Measurements from ENCODE around the gene ZFAND3.

The ZFAND3 gene

DNA sequence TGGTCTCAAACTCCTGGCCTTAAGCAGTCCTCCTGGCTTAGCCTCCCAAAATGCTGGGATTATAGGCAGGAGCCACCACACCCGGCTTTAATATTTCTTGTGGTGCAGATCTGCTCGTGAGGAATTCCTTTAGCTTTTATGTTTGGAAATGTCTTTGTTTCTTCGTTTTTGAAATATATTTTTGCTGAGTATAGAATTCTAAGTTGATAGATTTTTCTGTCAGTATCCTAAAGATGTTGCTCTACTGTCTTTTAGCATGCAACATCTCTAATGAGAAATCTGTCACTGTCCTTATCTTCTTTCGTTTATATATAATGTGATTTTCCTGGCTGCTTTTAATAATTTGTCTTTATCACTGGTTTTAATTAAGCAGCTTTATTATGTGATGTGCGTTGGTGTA, 75.1 kb downstream of the ZFAND3 start:
- DNase-seq (ENCODE audit: low read depth): no peak

DNA sequence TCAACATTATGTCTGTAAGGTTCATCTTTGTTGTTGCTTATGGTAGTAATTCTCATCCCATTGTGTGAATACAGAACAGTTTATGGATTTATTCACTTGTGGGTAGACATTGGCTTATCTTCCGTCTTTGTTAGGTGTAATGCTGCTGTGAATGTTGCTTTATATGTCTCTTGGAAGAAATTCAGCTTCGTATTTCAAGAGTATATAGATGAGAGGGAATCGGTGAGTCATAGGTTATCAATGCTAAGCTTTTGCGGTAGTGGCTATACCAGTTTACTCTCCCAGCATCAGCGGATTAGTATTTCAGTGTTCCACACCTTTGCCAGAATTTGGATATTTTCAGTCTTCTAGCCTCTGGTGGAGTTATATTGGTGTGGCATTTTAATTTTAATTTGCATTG, 77.8 kb downstream of the ZFAND3 start:
- DNase-seq (ENCODE audit: low read depth): peak; percentile 82

DNA sequence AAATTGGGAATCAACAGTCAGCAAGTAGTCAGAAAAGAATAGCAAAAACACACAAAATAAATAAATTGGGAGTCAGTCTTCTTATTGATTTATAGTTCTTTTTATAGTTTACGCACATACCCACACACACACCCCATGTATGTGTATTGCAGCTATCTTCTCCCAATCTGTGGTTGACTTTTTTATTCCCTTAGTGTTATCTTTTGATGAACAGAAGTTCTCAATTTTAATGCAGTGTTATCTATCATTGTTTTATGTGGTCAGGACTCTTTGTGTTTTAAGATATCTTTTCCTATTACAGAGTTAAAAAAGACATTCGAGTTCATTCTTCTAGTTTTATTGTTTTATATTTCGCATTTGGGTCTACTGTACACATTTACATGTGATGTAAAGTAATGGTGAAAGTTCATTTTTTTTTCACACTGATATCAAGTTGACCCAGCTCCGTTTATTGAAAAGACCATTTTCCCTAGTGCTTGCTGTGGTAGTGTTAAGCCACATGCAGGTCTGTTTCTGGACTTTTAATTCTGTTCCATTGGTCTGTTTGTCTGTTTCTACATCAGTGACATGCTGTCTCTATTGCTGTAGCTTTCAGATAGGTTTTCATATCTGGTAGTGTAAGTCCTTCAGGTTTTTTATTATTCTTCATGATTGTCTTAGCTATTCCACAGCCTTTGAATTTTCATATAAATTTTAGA, 78.4 kb downstream of the ZFAND3 start:
- DNase-seq (ENCODE audit: low read depth): no peak

DNA sequence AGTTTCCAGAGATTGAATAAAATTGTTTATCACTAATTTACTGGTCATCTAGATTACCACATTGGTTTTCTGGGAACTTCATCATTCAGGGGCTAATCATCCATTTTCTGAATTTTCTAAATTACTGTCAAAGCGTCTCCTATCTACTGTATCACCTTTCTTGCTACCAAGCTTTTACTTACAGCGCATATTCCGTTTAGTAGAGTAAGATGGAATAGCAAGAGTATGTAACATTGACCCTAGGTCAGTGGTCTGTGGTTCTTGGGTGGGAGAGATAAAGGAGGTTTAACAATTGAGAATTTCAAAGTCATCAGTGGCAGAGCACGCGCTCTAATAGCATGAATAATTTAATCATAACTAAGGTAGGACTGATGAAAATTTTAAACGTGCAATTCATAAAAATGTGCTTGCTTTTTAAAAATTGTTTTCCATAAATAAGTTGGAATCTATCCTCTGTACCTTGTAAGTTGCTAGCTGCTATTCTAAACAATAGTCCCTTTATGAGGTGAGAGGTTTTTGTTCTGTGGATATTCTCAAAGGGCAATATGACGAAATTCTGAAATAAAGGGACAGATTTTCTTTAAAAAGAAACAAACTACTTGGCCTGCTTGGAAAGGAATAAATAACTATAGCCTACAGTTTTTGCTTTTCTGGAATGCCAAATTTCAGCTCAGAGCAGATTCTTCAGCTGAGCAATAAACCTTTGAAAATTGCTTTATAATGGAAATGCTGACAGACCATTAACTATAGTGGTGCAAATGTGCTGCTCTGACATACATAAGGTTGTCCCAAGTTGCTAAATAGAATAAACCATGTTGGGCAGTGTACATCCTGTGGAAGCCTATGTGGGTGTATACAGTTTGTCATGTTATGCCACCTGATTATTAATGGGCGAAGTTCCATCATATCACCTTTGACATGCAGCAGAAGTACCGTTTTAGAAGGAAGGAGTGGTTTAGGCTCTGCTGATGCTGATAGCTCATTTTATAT, 84.1 kb downstream of the ZFAND3 start:
- DNase-seq (ENCODE audit: low read depth): no peak

DNA sequence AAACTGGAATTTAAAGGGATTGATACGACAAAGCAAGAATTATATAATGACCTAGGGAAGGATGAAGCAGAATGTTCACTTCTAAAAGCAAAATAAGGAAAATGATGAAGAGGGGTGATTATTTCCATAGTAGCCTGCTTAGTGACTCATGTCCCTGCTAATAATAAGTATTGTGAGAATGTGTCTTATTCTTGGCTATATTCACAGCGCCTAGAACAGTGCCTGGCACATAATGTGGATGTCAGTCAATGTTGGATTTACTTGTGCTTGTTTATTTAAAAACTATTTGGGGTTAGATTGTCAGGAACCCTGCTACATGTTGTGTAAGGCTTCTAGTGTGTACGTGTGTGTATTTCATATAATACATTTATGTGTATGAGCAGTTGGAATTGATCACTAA, 85.1 kb downstream of the ZFAND3 start:
- no peak for DNase-seq (ENCODE audit: low read depth)

DNA sequence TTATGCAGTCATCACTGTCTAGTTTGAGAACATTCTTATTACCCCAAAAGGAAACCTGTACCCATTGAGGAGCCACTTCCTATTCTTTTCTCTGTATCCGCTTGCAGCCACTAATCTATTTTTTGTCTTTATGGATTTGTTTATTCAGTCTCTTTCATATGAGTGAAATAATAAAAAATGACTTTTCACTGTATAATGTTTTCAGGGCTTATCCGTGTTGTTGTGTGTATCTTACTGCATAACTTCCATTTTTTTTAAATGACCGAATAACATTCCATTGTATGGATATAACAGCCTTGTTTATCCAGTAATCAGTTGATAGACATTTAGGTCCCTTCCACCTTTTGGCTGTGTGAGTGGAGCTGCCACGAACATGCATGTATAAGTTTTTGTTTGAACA, 86.6 kb downstream of the ZFAND3 start:
- peak; percentile 27 for DNase-seq (ENCODE audit: low read depth)

DNA sequence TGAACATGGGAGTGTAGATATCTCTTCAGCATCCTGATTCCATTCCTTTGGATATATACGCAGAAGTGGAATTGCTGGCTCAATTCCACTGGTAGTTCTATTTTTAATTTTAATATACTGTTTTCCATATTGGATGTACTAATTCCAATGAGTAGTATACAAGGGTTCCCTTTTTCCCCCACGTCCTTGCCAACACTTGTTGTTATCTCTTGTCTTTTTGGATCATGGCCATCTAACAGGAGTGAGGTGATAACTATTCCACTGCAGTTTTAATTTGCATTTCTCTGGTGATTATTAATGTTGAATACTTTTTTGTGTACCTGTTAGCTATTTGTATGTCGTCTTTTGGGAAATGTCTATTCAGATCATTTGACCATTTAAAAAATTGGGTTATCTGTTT, 91.5 kb downstream of the ZFAND3 start:
- DNase-seq (ENCODE audit: low read depth): no peak

DNA sequence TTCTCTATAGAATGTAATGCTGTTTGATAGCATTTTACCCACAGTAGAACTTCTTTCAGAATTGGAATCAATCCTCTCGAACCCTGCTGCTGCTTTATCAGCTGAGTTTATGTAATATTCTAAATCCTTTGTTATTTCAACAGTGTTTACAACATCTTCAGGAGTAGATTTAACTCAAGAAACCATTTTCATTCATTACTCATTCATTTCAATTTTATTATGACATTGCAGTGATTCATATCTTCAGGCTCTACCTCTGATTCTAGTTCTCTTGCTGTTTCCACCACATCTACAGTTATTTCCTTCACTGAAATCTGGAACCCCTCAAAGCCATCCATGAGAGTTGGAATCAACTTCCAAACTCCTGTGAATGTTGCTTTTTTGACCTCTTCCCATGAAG, 93.7 kb downstream of the ZFAND3 start:
- DNase-seq (ENCODE audit: low read depth): peak; percentile 75

DNA sequence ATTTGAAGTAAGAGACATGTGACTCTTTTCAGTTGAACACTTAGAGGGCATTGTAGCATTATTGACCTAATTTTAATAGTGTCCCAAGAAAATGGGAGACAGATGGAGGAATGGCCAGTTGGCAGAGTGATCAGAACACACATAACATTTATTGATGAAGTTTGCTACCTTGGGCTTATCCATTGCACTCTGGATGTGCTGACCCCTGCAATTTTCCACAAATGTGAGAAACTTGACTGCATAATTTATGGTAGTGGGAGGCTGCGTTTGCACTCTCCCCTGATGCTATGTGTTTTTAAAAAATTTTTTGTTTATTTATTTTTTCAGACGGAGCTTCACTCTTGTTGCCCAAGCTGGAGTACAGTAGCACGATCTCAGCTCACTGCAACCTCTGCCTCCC, 95.9 kb downstream of the ZFAND3 start:
- DNase-seq (ENCODE audit: low read depth): no peak

DNA sequence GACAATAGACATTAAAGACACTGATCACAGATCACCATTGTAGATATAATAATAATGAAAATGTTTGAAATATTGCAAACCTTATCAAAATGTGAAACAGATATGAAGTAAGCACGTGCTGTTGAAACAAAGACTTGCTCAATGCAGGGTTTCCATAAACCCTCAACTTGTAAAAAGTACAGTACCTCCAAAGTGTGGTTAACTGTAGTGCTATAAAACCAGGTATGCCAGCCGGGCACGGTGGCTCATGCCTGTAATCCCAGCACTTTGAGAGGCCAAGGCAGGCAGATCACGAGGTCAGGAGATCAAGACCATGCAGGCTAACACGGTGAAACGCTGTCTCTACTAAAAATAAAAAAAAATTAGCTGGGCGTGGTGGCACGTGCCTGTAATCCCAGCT, 96.6 kb downstream of the ZFAND3 start:
- DNase-seq (ENCODE audit: low read depth): no peak

DNA sequence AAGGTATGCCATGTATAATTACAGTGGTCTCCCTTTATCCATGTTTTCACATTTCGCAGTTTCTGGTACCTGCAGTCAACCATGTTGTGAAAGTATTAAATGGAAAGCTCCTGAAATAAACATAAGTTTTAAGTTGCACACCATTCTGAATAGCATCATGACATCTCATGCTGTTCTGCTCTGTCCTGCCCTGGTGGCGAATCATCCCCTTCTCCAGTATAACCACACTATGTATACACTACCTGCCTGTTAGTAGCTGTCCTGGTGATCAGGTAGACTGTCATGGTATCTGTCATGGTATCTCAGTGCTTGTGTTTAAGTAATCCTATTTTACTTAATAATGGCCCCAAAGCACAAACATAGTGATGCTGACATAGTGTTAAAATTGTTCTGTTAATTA, 97.1 kb downstream of the ZFAND3 start:
- DNase-seq (ENCODE audit: low read depth): no peak

DNA sequence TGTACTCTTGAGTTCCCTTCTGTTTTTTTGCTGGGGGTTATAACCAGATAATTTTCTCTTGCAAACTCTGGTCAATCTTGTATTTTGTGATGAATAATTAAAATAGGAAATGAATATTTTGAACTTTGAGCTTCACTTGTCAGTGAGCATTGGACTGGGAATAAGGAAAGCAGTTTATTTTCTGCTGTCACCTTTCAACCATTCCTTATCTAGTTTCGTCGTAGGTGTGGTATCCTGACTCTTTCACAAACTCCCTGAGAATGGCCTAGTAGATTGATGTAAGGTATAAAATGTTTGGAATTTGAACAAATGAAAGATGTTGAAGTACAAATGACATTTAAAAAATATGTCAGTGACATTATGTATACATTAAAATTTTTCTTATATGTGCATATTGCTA, 98.0 kb downstream of the ZFAND3 start:
- DNase-seq (ENCODE audit: low read depth): no peak

DNA sequence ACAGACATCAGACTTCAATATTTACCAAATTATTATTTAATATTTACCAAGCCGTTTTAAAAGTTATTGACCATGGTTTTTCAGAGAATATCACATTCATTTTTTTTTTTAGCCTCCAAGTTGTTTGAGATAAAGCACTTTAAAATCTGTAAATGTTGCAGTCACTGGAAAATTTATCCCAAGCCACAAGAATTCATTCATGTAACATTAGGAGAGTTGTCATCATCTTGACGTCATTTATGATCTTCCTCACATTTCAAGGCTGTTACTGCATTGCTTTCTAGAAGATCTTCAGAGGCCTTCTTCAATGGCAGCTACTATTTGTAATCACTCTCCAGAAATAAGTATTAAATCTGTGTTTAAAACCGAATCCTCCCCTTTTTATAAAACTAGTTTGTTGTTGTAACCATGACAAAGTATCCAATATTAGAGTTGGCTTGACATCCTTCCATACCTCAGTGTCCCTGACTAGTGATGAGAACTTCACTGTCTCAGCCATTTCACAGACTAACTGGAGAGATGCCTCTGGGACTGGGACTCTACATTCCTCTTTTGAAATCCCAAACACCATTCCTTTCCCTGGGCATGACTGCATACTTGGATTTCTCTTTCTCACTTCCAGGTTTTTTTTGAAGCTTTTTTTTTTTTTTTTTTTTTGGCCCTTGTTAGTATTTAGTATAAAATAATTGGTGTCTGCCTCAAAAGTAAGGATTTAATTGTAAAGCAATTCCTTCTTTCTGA, 100.1 kb downstream of the ZFAND3 start:
- DNase-seq (ENCODE audit: low read depth): peak; percentile 58

DNA sequence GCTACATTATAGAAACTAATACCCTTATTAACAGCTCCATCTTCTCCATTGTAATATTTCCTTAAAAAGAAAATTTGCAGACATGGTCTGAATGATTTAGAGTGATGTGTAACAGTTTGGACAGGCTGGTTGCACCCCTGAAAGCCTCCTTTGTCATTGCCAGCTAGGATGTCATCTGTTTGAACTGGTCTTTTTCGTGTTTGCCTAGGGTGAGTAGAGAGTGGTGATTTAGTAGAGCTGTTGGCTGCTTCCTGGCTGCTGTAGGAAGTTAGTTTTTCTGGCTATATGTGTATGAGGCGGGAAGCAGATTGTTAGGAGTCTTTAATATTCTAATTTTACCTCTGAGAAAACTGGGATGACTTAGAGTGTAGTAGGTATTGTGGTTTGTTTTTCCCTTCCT, 101.1 kb downstream of the ZFAND3 start:
- DNase-seq (ENCODE audit: low read depth): no peak

DNA sequence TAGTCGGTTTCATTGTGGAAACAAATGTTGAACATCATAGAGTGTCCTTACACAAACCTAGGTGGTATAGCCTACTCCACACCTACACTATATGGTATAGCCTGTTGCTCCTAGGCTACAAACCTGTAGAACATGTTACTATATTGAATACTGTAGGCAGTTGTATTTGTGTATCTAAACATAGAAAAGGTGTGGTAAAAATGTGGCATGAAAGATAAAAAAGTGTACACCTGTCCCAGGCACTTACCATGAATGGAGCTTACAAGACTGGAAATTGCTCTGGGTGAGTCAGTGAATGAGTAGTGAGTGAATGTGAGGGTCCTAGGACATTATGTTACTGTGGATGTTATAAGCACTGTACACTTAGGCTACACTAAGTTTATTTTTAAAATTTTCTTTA, 103.0 kb downstream of the ZFAND3 start:
- DNase-seq (ENCODE audit: low read depth): peak; percentile 16

DNA sequence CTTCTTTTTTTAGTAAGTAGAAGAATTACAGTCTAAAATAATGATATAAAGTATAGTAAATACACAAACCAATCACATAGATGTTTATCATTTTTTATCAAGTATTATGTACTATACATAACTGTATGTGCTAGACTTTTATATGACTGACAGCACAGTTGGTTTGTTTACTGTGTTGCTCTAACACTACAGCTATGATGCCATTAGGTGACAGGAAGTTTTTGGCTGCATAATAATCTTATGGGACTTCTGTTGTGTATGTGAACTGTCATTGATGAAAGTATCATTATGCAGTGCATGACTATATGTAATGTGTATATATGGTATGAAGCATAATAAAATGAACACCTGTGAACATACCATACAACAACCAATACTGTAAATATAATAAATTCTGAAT, 104.0 kb downstream of the ZFAND3 start:
- DNase-seq (ENCODE audit: low read depth): no peak

DNA sequence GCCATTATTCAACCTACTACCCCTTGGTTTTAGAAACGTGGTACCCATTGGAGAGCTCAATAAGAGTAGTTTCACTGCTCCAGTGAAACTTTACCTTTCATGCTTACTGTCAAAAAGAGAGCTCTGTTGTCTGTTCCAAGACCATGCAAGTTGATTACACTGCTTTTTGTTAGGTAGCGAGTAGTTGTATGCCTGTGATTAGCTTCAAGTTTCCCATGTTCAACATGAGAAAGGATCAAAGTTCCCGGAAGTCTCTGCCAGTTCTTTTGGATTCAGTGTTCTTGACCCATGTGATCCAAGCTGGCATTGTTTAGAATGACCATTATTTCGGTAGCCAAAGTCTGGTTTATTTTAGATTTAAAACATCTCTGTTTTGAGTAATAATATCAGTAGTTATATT, 107.1 kb downstream of the ZFAND3 start:
- no peak for DNase-seq (ENCODE audit: low read depth)

DNA sequence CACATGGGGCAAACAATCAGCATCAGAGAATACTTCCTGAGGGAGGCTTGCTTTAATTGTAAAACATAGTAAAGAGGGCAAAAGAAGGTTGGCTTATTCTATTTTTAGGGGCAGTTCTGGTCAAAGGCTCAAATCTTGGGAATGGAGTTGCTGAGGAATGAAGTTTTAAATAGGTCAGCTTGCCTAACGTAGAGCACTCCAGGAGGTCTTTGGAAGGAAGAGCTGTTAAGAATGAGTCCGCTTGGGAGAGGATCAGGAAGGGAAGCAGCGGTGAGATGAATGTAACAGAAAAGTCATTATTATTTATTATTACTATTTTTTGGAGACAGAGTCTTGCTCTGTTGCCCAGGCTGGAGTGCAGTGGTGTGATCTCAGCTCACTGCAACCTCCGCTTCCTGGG, 108.7 kb downstream of the ZFAND3 start:
- DNase-seq (ENCODE audit: low read depth): no peak

DNA sequence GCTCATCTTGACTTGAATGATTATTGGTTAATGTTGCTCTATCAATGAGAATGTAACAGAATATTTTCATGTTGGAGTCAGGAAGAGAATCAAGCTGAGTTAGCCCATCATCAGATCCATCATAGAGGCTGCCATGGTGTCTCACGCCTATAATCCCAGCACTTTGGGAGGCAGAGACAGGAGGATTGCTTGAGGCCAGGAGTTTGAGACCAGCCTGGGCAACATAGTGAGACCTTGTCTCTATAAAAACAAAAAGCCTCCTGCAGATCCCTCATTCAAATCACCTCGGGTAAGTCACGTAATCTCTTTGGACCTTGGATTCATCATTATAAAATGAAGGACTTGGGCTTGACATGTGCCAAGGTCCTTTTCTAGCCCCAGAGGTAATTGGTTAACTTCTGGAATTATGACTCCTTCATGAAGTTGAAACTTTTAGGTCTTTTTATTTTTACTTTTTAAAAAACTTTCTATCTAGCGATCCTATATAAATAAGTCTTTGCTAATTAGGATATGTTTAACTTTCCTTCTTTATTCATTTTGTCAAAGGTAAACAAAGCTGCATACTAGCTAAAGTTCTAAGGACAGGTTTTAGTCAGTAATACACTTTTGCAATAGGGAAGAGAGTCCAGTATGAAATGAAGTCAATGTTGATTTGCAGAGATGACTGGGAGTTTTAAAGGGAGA, 110.9 kb downstream of the ZFAND3 start:
- no peak for DNase-seq (ENCODE audit: low read depth)

DNA sequence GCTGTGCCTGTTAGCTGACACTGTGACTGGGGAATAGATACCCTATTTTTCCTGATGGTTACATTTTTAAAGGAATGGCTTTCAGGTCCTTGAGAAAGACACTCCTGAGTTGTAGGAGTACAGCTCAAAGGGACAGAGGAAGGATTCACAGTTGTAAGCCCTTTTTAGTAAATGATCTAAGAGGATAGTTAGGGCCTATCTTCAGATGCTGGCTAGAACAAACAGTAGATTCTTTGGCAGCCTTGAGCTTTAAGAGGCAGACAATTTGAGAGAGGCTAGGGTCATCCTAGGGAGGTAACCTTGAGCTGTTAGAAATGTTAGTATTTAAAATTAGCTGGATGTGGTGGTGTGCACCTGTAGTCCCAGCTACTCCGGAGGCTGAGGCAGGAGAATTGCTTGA, 111.5 kb downstream of the ZFAND3 start:
- no peak for DNase-seq (ENCODE audit: low read depth)

DNA sequence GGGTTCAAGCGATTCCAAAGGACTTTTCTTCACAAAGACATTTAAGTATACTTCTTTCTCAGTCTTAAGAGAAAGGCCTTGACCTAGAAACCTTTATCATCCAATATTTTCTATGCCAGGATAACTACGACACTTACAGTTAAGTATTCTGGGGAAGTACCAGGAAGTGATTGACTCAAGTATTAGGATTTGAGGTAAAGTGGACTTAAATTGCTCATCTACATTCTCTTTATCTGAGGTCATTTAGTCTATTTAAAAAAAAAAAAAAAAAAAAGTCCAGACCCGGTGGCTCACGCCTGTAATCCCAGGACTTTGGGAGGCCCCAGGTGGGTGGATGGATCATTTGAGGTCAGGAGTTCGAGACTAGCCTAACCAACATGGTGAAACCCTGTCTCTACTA, 114.7 kb downstream of the ZFAND3 start:
- DNase-seq (ENCODE audit: low read depth): peak; percentile 79

DNA sequence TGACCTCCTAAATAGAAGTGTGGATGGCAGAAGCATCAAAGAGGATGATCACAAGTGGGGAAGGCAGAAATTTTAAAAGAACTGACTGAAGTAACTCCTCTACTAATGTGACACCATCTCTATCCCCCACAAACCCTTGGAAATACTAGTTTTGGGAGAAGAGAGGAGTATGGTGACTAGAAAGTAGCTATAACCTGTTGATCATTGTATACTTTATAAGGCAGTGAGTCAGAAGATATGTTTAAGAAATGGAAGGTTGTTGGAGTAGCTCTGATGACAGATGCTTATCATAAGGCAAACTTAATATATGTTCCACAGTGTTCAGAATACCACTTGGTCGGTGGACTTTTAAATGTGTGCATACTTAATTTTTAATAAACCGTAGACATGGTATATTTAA, 116.6 kb downstream of the ZFAND3 start:
- DNase-seq (ENCODE audit: low read depth): peak; percentile 42
